NOMO-1 treated with dmso at 0.1 percent for 144 hours (cell line): ENCODE data around the gene TPBGL.

Source experiments
- DNase-seq: peaks from one replicate; lab custom pipeline; 2025; ENCODE audit not compliant: unreplicated experiment; lab: John Stamatoyannopoulos, UW

Gene TPBGL

GRCh38 chr11:75240311-75241035 is at the start of gene TPBGL:
TSS of gene TPBGL (plus strand) at chr11:75240774. CDS start at chr11:75241050, 276 bp downstream.
- no peak for DNase-seq

DNA sequence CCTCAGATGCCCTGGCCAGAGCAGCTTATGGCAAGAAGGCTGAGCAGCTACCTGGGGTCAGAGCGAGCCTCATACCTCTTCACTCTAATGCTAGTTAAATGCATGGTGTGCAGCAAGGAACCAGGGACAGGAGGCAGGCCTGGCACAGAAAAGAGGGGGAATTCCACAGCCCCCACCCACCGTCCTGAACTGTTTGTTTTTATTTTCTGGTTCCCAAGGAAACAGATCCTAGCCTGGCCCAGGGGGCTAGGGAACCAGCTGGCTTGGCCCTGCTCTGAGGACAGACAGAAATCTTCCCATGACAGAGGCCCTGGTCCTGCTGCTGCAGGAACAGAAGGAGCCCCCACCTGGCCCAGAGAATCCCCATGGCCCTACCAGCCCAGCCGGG is 49.2 kb upstream of the TPBGL start:
- DNase-seq: no peak

DNA sequence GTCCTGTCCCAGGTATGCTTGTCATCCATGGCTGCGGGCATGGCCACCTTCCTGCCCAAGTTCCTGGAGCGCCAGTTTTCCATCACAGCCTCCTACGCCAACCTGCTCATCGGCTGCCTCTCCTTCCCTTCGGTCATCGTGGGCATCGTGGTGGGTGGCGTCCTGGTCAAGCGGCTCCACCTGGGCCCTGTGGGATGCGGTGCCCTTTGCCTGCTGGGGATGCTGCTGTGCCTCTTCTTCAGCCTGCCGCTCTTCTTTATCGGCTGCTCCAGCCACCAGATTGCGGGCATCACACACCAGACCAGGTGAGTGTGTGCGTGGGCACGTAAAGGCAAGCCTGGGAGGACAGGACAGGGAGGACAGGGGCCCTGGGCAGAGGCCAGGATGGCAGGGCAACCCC is 47.3 kb upstream of the TPBGL start:
- no peak for DNase-seq

DNA sequence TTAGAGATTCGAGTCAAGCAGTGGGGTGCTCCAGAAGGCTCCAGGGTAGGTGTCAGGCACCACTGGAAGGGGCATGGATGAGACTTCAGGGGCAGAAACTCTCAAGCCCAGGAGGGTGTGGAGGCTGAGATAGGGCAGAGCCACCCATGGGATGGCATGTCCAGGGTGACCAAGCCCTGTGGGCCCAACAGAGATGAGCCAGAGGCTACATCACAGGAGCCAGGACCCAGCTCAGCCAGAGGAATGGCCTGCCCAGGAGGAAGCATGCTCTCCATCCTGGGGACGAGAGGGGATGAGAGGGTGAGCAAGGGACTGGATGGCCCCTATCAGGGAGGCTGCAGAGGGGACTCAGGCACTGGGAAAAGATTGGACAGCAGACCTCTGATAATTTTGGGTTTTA is 46.9 kb upstream of the TPBGL start:
- no peak for DNase-seq

DNA sequence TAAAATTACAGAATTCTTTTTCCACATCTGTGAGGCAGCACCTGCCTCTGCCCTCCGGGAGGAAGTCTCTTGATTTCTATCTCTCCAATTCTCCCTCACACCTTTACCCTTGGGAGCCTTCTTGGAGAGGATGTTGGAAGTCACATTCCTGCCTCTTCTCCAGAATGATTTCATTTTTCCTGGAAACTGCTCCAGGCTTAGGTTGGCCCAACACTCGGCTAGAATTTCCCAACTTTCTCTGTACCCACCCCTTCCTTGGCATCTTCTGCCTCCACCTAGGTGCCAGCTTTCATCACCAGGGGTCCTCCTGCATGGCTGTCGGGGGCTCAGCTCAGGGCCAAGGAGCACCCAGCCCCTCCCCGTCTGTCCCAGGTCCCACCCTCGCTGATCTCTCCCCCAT is 46.4 kb upstream of the TPBGL start:
- no peak for DNase-seq

- DNase-seq: no peak
Measured at GRCh38 chr11:75195167-75195962, 45.2 kb upstream of the TPBGL start.

- DNase-seq: no peak
Measured at GRCh38 chr11:75196426-75196825, 44.1 kb upstream of the TPBGL start.

DNA sequence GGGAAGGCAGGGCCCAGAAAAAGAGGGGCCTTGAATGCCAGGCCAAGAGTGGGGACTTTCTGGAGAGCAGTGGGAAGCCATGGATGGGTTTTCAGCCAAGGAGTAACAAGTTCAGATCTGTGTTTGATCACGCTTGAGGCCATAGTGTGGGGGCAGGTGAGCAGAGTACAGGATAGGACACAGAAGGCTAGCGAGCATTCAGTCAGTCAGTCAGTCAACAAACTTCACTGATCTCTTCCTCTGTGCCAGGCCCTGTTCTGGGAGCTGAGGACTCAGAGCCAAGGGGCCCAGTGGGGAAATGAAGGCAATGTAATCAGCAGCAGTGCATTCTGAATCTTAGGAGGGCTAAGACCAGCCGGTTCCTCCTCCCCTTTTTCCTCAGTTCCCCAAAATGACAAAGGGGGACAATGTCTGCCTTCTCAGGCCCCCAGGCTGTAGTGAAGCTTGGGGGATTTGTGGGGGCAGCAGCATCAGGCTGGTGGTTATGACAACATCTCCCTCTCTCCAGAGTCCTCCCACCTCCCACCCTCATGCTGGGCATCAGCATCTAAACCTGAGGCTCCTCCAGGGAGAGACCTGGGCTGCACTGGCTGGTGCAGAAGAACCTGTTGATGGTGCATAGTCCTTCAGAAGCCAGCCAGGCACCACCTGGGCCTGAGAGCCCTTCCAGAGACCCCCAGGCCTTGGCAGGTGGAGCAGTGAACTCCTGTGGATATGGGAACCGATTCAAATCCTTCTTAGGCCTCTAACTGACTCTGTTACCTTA is 42.9 kb upstream of the TPBGL start:
- no peak for DNase-seq

DNA sequence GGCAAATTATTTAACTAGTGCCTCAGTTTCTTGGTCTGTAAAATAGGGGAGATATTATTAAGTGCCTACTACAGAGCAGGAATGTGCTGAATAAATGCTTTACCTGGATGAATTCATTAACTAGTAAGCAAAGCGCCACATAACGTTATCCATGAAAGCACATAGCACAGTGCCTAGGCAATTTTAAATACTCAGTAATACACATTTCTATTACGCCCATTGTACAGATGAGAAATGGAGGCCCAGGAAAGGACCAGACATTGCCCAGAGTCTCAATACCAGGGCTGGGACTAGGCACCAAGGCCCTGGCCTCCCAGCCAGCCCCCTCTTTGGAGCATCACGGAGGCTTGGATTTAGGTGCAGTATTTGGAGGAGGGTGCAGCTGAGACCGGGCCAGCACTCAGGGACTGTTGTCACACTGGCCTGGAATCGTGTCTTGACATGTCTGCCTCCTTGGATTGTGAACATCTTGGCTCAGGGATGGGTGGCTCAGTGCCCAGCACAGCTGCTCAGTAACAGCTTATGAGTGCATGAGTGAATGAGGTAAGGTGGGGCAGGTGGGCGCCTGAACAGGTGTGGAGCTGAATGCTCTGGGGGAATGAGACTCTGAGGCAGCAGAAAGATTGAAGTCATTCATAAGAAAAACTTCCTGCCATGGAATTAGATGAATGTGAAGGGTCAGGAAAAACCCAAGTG is 42.1 kb upstream of the TPBGL start:
- no peak for DNase-seq

DNA sequence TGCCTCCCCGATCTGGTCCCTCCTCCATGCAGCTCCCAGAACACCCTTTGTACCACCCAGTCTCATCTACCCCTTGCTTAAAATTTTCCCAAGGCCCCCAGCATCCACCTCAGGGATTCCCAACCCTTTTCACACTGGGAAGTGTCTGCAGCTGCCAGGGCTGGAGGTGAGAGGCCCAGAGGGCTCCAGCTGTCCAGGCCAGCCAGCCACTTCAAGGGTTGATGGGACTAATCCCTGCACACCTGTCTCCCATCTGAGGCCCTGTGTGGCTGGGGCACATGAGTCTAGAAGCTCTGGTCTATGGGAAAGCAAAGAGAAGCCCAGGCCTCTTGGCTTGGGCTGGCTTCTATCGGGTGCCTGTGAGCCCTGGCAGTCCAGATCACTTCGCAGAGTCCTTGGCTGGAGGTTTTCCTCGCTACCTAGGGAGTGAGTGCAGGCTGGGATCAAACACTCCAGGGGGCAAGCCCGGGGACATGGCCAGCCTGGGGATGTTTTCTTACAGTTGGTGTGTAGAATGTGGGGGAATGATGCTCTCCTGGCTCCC is 41.1 kb upstream of the TPBGL start:
- DNase-seq: no peak

GRCh38 chr11:75200051-75200450 is 40.5 kb upstream of the TPBGL start:
- no peak for DNase-seq

DNA sequence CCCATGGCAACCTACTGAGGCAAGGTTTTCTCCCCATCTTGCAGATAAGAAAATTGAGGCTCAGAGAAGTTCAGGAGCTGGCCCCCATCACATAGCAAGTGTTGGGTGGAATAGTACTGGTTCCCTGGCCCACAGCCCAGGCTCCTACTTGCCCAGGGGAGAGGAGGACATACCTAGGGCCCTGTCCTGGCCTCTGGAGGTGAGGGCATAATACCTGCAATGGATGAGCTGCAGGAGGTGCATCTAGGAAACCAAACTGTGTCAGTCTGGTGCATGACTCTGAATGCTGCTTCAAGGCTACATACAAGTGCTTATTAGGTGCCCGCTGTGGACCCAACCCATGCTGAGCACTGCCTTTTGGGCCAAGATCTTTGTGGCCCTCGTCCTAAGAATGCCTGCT is 40.0 kb upstream of the TPBGL start:
- DNase-seq: no peak

DNA sequence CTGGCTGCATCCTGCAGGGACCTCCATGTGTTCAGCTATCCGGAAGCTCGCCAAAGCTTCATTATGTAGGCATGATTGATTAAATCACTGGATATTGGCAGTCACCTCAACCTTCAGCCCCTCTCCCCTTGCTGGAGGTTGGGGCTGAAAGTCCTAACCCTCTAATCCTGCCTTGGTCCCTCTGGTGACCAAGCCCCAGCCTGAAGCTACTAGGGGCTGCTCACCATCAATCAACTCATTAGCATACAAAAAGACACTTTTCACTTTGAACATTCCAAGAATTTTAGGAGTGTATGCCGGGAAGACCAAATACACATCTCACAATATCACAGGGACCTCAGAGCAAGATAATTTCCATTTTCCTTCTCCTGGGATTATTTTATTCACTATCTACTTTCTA is 38.8 kb upstream of the TPBGL start:
- no peak for DNase-seq

DNA sequence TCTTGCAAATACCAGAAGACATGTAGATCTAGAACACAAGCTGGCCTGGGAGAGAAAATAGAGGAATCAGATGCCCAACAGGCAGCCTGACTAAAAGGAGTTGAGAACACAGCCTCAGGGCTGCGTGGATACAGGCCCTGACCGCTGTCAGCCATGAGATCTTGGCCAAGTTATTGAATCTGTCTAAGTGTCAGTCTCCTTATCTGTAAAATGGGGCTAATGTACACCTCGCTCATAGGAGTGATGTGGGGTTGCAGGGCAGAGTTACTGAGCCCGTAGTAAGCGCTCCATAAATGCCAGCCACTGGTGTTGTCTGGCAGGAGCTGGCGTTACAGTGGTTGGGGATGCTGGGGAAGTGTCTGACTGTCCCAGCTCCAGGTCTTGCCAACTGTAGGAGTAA is 38.4 kb upstream of the TPBGL start:
- DNase-seq: no peak

- no peak for DNase-seq
Measured at GRCh38 chr11:75203138-75203537, 37.4 kb upstream of the TPBGL start.

DNA sequence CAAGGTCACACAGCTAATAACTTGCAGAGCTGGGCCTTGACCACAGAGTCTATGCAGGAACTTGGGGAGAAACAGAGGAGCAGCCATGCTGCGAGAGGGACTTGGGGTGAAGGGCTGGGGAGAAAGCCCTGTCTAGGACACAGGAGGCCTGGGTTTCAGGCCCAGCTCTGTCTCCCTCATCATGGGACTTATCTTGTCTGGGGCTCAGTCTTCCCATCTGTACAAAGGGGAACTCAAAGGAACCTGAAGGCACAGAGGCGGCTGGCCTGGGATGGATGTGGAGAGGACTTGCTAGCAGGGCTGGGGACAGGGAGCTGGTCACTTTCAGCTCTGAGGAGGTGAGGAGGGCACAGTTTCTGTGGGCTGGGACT is 36.9 kb upstream of the TPBGL start:
- no peak for DNase-seq

DNA sequence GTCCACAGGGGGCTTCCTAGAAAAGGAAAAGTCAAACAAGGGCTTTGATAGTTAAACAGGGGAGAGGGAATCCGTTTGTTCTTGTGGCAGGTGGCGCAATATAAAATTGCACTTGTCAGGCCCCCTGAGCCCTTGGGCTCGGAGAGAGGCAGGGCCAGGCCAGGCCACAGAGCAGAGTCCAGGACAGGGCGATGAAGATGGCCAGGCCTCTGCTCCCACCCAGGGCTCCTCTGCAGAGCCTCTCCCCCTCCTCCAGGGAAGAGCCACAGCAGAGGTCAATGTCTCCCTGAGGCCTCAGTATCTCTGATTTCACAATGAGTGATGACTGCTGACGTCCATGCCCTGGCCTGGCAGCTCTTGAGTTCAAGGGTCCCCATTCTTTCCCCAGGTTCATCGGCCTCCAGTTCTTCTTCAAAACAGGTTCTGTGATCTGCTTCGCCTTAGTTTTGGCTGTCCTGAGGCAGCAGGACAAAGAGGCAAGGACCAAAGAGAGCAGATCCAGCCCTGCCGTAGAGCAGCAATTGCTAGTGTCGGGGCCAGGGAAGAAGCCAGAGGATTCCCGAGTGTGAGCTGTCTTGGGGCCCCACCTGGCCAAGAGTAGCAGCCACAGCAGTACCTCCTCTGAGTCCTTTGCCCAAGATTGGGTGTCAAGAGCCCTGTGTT is 36.4 kb upstream of the TPBGL start:
- DNase-seq: no peak

DNA sequence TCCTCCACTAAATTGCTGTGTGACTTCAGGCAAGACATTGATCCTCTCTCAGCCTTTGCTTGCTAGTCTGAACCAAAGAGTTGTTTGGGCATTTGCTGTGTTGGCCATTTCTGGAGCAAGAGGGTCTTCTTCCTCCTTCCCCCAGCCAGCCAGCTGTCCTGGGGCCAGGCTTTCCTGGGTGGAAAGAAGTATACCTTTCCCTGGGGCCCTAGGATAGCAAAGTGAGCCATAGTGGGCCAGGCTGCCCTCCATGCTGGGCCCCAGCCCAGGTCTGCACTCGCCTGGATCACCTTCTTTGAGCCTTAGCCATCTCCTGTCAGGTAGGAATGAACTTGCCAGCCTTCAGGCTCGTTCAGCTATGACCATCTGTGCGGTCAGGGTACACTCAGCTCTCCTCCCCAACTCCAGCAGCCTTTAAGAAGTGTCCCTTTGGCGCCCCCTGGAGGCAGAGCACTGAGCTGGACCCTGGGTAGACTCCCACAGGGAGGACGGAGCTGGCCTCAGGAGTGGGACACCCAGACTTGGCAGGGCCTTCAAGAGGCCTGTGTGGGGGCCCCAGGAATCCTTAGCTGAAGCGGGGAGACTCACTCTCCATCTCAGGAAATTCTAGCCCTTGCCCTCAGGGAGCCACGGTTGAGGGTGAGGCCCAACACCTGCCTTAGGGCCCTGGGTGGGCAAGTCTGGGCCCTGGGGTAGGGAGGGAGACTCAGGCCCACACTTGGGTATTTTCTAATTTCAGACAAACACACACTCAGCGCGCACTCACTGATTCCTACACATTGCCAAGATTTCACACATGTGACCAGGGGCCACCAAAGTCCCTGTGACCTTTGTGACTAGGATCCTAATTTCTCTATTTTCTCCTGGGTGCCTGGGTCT is 35.6 kb upstream of the TPBGL start:
- DNase-seq: peak; percentile 20

- no peak for DNase-seq
Measured at GRCh38 chr11:75205564-75206020, 35.0 kb upstream of the TPBGL start.
